GM12878 (cell line): ENCODE results near the gene MYCBP2. TPM values are rescaled to one million over a fixed set of nuclear protein-coding genes. Genes with fewer than 3 reads are reported as not detected.

ENCODE experiments used
- CREM ChIP-seq: IDR thresholded peaks from 2 replicates; pipeline ENCODE4 v1.6.1; 2014; ENCODE audit warnings: antibody characterized with exemption, low read depth
- JUNB ChIP-seq: IDR thresholded peaks from 2 replicates; pipeline ENCODE4 v1.6.1; 2016; ENCODE audit warnings: antibody characterized with exemption, mild to moderate bottlenecking
- MTA2 ChIP-seq: fragments of 450-650 bp; IDR thresholded peaks from 2 replicates; pipeline ENCODE4 v1.6.1; 2016; ENCODE audit warnings: low read depth, mild to moderate bottlenecking, moderate library complexity
- MTA3 ChIP-seq: IDR thresholded peaks from 2 replicates; pipeline ENCODE4 v1.6.1; 2012; ENCODE audit warnings: low read length, inconsistent platforms, borderline replicate concordance
- RCOR1 ChIP-seq: conservative IDR thresholded peaks from 2 replicates; pipeline ENCODE4 v1.6.1; 2012; ENCODE audit warnings: low read depth, low read length, improper control_type of control experiment
- SMAD1 ChIP-seq: fragments of 450-650 bp; IDR thresholded peaks from 2 replicates; pipeline ENCODE4 v1.6.1; 2018; ENCODE audit warnings: mild to moderate bottlenecking, low read depth; ENCODE audit not compliant: partially characterized antibody
- SMC3 ChIP-seq: IDR thresholded peaks from 2 replicates; pipeline ENCODE4 v1.6.1; 2011; ENCODE audit warnings: low read length, improper control_type of control experiment, borderline replicate concordance
- SREBF1 ChIP-seq: IDR thresholded peaks from 2 replicates; pipeline ENCODE4 v1.6.1; 2012; ENCODE audit warnings: mild to moderate bottlenecking, low read length
- ZNF274 ChIP-seq: IDR thresholded peaks from one replicate; pipeline ENCODE4 v1.8.0; 2011; ENCODE audit not compliant: insufficient read length, insufficient read depth
- polyA plus RNA-seq, 11 experiments: library from polyadenylated mRNA; depleted of rRNA in 4 of 11; unstranded in 6 of 11; stranded (reverse) in 5 of 11; fragments of >200 nt; fragmentation: Nextera tagmentation in 4 of 11; fragmentation: Illumina TruSeq in 1 of 11; extraction: Ambion mirVana in 4 of 11; extraction: Trizol in 1 of 11; gene quantifications; 1 replicate in 1 of 11; 2 replicates in 10 of 11; pipeline versions ENCODE4 v1.2.1 to v1.2.3, GENCODE V29; 2011 to 2016; ENCODE audit warnings: inconsistent platforms in 2 of 11, missing spikeins in 2 of 11, low read depth in 1 of 11
- total RNA-seq, 4 experiments: library from RNA; depleted of rRNA in 3 of 4; stranded (reverse); fragments of >200 nt in 3 of 4; fragmentation: Illumina TruSeq in 1 of 4; extraction: Trizol in 1 of 4; gene quantifications; 2 replicates each; pipeline versions ENCODE4 v1.2.1 to v1.2.3, GENCODE V29; 2013 to 2021
- TF ChIP-seq, protein P1 (sequence below): fragments of 450-650 bp; IDR thresholded peaks from 2 replicates; pipeline ENCODE4 v1.6.1; 2017; ENCODE audit warnings: antibody characterized with exemption, mild to moderate bottlenecking, moderate library complexity
- TF ChIP-seq, protein P2 (sequence below): fragments of 450-650 bp; conservative IDR thresholded peaks from 2 replicates; pipeline ENCODE4 v1.6.1; 2017; ENCODE audit warnings: mild to moderate bottlenecking, moderate library complexity
- TF ChIP-seq, protein P3 (sequence below): IDR thresholded peaks from 2 replicates; pipeline ENCODE4 v1.6.1; 2012; ENCODE audit warnings: low read length, inconsistent platforms
- TF ChIP-seq, protein P4 (sequence below): IDR thresholded peaks from 2 replicates; pipeline ENCODE4 v1.6.1; 2012; ENCODE audit warnings: improper control_type of control experiment, low read depth, low read length; ENCODE audit not compliant: insufficient replicate concordance
- TF ChIP-seq, protein P5 (sequence below): fragments of 450-650 bp; IDR thresholded peaks from 2 replicates; pipeline ENCODE4 v1.6.1; 2017; ENCODE audit warnings: mild to moderate bottlenecking, low read depth, inconsistent platforms; ENCODE audit not compliant: poor library complexity, severe bottlenecking

MYCBP2 gene
- total and polyA plus RNA-seq, 10 of the 15 experiments (the other 5 are each of a cell fraction or from before 2014, with no cell fraction given), result 51.9 to 152 (median 98.2) TPM

DNA sequence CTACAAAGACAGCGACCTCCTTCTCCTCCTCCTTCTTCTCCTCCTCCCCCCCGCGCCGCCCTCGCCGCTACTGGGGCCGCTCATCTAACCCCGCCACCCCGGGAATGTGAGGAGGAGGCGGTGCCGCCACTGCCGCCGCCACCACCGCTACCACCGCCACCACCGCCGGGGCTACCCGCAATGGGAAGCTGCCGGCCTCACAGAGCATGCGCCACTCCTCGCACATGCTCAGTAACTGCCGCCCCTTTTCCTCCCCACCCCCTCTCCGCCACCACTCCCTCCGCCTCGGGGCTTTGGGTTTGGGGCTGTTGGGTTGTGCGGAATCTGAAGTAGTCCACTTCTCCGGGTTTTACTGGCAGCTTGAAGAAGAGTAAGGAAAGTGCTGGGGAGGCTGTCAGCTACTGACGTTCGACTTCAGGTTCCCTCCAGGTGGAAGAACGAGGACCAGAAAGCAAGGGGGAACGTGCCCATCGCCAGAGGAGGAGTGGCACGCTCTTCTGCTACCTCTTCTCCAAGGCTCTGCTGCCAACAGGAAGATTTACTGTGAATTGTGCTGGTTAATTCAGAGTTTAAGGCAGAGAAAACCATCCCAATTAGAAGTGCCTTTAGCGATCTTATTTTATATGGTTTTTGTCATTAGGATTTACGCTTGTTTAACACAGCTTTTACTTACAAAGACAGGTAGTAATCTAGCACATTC, at the start of gene MYCBP2 (continued):
- TF ChIP-seq, protein P1, sequence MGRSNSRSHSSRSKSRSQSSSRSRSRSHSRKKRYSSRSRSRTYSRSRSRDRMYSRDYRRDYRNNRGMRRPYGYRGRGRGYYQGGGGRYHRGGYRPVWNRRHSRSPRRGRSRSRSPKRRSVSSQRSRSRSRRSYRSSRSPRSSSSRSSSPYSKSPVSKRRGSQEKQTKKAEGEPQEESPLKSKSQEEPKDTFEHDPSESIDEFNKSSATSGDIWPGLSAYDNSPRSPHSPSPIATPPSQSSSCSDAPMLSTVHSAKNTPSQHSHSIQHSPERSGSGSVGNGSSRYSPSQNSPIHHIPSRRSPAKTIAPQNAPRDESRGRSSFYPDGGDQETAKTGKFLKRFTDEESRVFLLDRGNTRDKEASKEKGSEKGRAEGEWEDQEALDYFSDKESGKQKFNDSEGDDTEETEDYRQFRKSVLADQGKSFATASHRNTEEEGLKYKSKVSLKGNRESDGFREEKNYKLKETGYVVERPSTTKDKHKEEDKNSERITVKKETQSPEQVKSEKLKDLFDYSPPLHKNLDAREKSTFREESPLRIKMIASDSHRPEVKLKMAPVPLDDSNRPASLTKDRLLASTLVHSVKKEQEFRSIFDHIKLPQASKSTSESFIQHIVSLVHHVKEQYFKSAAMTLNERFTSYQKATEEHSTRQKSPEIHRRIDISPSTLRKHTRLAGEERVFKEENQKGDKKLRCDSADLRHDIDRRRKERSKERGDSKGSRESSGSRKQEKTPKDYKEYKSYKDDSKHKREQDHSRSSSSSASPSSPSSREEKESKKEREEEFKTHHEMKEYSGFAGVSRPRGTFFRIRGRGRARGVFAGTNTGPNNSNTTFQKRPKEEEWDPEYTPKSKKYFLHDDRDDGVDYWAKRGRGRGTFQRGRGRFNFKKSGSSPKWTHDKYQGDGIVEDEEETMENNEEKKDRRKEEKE, result no peak
- TF ChIP-seq MTA2 (peak; percentile 50), SREBF1 (no peak), SMAD1 (peak; percentile 19), SMC3 (peak; percentile 47; the same call in 1 of the 2 replicates), RCOR1 (no peak), MTA3 (no peak), ZNF274 (no peak), CREM (peak; percentile 86), JUNB (no peak)
- TF ChIP-seq, protein P2, sequence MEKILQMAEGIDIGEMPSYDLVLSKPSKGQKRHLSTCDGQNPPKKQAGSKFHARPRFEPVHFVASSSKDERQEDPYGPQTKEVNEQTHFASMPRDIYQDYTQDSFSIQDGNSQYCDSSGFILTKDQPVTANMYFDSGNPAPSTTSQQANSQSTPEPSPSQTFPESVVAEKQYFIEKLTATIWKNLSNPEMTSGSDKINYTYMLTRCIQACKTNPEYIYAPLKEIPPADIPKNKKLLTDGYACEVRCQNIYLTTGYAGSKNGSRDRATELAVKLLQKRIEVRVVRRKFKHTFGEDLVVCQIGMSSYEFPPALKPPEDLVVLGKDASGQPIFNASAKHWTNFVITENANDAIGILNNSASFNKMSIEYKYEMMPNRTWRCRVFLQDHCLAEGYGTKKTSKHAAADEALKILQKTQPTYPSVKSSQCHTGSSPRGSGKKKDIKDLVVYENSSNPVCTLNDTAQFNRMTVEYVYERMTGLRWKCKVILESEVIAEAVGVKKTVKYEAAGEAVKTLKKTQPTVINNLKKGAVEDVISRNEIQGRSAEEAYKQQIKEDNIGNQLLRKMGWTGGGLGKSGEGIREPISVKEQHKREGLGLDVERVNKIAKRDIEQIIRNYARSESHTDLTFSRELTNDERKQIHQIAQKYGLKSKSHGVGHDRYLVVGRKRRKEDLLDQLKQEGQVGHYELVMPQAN, result no peak
- TF ChIP-seq, protein P3, sequence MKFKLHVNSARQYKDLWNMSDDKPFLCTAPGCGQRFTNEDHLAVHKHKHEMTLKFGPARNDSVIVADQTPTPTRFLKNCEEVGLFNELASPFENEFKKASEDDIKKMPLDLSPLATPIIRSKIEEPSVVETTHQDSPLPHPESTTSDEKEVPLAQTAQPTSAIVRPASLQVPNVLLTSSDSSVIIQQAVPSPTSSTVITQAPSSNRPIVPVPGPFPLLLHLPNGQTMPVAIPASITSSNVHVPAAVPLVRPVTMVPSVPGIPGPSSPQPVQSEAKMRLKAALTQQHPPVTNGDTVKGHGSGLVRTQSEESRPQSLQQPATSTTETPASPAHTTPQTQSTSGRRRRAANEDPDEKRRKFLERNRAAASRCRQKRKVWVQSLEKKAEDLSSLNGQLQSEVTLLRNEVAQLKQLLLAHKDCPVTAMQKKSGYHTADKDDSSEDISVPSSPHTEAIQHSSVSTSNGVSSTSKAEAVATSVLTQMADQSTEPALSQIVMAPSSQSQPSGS, result no peak
- TF ChIP-seq, protein P4, sequence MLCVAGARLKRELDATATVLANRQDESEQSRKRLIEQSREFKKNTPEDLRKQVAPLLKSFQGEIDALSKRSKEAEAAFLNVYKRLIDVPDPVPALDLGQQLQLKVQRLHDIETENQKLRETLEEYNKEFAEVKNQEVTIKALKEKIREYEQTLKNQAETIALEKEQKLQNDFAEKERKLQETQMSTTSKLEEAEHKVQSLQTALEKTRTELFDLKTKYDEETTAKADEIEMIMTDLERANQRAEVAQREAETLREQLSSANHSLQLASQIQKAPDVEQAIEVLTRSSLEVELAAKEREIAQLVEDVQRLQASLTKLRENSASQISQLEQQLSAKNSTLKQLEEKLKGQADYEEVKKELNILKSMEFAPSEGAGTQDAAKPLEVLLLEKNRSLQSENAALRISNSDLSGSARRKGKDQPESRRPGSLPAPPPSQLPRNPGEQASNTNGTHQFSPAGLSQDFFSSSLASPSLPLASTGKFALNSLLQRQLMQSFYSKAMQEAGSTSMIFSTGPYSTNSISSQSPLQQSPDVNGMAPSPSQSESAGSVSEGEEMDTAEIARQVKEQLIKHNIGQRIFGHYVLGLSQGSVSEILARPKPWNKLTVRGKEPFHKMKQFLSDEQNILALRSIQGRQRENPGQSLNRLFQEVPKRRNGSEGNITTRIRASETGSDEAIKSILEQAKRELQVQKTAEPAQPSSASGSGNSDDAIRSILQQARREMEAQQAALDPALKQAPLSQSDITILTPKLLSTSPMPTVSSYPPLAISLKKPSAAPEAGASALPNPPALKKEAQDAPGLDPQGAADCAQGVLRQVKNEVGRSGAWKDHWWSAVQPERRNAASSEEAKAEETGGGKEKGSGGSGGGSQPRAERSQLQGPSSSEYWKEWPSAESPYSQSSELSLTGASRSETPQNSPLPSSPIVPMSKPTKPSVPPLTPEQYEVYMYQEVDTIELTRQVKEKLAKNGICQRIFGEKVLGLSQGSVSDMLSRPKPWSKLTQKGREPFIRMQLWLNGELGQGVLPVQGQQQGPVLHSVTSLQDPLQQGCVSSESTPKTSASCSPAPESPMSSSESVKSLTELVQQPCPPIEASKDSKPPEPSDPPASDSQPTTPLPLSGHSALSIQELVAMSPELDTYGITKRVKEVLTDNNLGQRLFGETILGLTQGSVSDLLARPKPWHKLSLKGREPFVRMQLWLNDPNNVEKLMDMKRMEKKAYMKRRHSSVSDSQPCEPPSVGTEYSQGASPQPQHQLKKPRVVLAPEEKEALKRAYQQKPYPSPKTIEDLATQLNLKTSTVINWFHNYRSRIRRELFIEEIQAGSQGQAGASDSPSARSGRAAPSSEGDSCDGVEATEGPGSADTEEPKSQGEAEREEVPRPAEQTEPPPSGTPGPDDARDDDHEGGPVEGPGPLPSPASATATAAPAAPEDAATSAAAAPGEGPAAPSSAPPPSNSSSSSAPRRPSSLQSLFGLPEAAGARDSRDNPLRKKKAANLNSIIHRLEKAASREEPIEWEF, result peak; percentile 63
- TF ChIP-seq, protein P5, sequence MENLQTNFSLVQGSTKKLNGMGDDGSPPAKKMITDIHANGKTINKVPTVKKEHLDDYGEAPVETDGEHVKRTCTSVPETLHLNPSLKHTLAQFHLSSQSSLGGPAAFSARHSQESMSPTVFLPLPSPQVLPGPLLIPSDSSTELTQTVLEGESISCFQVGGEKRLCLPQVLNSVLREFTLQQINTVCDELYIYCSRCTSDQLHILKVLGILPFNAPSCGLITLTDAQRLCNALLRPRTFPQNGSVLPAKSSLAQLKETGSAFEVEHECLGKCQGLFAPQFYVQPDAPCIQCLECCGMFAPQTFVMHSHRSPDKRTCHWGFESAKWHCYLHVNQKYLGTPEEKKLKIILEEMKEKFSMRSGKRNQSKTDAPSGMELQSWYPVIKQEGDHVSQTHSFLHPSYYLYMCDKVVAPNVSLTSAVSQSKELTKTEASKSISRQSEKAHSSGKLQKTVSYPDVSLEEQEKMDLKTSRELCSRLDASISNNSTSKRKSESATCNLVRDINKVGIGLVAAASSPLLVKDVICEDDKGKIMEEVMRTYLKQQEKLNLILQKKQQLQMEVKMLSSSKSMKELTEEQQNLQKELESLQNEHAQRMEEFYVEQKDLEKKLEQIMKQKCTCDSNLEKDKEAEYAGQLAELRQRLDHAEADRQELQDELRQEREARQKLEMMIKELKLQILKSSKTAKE, result peak; percentile 81
